Left forelimb (tissue), 1 donor: ENCODE results near the gene TSC2.

Experiments
- DNase-seq: peaks from one replicate; pipeline ENCODE4 v3.0.0-alpha.2; 2018; ENCODE audit warnings: low spot score

TSC2 gene

GRCh38 chr16:2043667-2044451, 3.9 kb upstream of the TSC2 start:
- no peak for DNase-seq

GRCh38 chr16:2044541-2044940, 3.2 kb upstream of the TSC2 start:
- DNase-seq = no peak

GRCh38 chr16:2045965-2046892, 1.6 kb upstream of the TSC2 start:
- DNase-seq = no peak

DNA sequence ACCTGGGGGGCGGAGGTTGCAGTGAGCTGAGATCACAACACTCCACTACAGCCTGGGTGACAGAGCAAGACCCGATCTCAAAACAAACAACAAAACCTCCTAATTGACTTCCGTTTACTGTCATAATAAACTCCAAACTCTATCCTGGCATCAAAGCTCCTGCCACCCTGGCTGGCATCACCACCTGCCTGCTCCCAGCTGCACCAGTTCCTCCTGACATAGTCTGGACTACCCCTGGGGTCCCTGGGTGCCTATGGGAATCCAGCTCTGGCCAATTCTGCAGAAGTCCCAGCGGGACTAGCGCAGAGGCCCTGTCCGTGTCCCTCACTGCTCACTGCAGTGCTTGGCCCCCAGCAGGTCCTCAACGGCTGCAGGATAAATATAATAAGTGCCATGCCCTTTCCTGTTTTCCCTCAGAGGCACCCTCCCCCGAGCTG, 874 bp upstream of the TSC2 start:
- no peak for DNase-seq

DNA sequence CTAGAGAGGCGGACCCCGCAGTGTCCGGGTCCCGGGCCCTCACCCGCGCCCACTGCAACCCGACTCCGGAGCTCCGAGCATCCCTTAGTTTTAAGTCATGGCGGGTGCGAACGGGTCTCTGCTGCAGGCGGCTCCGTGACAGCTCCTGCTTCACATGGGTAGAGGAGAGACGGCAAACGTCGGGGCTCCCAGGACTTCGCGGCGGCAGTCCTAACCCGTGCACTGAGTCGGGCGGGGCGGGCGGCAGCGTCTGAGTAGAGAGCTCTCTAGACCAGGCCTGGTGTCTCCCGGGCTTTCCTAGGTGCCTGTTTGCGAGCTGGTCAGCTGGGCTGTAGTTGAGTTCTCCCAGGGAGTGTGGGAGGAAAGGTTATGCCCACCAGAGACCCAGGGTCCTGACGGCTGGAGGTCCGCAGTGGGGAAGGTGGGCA, 345 bp downstream of the TSC2 start:
- no peak for DNase-seq

DNA sequence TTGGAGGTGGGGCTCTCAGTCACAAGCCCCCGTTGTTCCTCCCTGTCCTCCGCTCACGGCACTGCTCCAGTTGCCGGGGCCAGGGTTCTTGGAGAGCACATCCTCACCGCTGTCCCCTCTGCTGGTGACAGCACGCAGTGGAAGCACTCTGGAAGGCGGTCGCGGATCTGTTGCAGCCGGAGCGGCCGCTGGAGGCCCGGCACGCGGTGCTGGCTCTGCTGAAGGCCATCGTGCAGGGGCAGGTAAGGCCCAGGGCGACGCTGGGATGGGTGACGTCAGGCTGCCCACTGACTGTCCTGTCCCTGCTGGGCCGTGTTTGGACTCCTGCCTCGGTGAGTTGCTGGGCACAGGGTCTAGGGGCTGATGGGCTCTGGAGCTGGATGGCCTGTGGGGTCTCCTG, 5.4 kb downstream of the TSC2 start:
- DNase-seq = no peak

- no peak for DNase-seq
Observed at GRCh38 chr16:2053897-2054296, 6.1 kb downstream of the TSC2 start.

GRCh38 chr16:2054543-2055245, 6.9 kb downstream of the TSC2 start:
- DNase-seq = no peak

DNA sequence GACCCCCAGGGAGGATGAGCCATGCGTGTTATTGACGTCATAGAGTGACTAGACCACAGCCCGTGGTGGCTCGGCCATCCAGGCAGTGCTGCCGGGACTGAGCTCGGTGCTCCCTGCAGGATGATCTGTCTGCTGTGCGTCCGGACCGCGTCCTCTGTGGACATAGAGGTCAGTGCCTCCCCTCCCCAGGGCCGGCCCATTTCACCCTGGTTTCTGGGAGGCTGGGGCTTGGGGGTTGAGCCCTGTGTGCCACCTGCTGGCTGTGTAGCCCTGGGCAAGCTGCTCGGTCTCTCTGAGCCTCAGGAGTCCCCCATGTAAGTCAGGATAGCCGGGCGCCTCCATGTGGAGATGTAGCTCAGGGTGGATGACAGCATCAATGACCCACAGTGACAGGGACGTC, 8.3 kb downstream of the TSC2 start:
- no peak for DNase-seq

GRCh38 chr16:2056681-2057407, 9.1 kb downstream of the TSC2 start:
- no peak for DNase-seq

DNA sequence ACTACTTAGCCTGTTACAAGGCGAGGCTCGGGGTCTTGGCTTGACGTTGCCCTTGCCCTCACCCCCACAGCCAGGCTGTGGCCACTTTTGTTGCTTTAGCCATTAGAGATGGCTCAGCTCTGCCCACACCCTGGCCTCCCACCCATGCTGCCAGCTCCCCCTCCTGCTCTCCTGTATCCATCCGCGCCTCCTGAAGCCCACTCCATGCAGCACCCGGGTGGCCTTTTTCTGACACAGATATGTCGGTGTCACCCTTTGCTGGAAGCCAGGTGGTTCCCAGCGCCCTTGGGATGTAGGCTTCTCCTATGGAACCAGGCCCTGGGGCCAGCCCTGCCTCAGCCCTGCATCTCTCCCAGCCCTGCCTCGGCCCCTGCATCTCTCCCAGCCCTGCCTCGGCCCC, 9.7 kb downstream of the TSC2 start:
- no peak for DNase-seq

- no peak for DNase-seq
Observed at GRCh38 chr16:2058420-2058819, 10.6 kb downstream of the TSC2 start.

DNA sequence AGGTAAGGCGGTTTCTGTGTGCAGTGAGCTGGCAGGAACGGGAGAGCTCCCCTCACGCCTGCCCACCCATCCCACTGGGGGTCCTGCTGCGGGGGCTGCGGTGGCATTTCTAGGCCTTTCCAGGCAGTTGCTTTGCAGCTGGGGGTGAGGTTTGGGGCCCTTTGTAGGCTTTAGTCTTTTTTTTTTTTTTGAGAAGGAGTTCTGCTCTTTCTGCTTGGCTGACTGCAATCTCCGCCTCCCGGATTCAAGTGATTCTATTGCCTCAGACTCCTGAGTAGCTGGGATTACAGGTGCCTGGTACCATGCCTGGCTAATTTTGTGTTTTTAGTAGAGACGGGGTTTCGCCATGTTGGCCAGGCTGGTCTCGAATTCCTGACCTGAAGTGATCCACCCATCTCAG, 11.1 kb downstream of the TSC2 start:
- DNase-seq = no peak

DNA sequence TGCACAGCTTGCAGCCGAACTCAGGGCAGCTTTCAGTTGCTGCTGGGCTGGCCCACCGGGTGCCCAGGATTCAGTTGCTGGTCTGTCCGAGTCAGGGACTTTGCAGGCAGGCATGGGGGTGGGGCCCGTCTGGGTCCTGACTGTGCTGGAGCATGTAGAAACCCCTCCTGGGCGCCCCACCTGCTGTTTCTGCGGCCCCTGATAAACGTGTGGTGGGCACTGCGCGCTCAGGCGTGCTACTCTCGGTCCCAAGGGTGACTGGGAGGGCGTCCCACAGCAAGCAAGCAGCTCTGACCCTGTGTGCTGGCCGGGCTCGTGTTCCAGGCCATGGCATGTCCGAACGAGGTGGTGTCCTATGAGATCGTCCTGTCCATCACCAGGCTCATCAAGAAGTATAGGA, 12.6 kb downstream of the TSC2 start:
- no peak for DNase-seq

- DNase-seq = no peak
Observed at GRCh38 chr16:2061023-2061422, 13.2 kb downstream of the TSC2 start.

DNA sequence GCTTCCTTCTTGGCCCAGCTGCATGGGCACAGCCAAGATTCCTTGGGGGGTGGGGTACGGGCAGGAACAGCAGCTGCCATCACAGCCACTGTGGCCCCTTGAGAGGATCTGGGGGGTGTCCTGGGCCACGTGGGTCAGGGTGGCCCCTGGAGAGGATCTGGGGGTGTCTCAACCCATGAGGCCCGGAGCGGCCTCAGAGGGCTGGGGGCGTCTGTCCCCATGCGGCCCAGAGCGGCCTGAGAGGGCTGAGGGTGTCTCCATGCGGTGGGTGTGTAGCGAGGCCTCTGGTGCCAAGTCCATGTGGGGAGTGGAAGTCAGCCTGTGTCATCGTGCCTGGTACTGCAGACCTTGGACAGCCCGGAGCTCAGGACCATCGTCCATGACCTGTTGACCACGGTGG, 13.7 kb downstream of the TSC2 start:
- DNase-seq = no peak

DNA sequence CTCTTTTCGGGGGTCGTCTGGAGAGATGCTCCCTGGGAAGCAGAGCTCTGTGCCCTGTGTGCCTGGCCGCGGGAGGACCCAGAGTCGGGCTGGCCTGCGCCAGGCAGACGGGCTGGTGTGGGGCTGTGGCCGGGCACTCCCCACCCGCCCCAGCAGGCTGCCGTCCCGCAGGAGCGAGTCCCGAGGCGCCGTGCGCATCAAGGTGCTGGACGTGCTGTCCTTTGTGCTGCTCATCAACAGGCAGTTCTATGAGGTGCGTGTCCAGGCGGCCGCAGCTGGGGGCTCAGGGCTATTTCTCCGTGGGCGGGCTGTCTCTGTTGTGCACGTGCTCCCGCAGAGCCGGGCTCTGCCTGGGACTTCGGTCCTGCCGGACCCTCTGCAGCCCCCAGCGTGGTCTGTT, 15.0 kb downstream of the TSC2 start:
- DNase-seq = no peak

GRCh38 chr16:2063861-2064260, 16.1 kb downstream of the TSC2 start:
- DNase-seq = no peak

DNA sequence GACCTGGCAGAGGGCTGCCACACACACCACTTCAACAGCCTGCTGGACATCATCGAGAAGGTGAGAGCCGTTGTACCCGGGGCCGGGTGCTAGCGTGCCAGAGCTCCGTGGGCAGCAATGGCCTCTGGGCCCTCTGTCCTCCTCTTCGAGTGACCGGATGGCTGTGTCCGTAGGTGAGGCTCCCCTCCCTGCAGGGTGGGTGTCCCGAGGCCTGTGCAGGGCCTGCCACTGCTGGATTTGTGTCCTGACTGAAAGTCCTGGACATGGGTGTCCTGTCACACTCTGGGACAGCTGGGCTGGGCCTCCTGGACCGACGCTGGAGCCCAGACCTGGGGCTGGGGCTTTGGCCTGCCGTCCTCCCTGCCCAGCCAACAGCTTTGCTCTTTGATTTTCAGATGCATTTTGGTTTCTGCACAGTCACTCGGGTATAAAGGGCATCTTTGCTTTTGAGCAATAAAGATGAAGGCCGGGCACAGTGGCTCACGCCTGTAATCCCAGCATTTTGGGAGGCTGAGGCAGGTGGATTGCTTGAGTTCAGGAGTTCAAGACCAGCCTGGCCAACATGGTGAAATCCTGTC, 16.7 kb downstream of the TSC2 start:
- no peak for DNase-seq

DNA sequence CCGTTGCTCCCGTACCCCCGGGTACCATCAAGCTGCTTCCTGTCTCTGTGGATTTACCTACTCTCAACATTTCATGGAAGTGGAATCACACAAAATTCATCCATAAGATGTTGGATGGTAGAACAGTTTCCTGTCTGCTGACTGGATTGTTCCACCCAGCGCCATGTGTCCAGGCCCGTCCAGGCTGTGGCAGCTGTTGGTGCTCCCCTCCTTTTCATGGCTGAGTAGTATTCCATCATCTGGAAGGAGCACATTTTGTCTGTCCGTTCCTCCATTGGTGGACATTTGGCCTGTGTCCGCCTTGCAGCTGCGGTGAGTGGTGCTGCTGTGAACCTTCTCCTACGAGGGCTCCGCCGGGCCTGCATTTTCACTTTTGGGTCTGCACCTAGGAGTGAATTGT, 18.4 kb downstream of the TSC2 start:
- DNase-seq = no peak
